H1 (cell line): Measurements from ENCODE around the gene DFFA. TPM values are rescaled to one million over a fixed set of nuclear protein-coding genes. Genes with fewer than 3 reads are reported as not detected.

Experiments
- CTCF ChIA-PET: fragments of 300-600 bp; sonication (Branson Sonifier 250); formaldehyde crosslinking; loops from one replicate; lab custom pipeline; 2021; ENCODE audit not compliant: partially characterized antibody; lab: Charles Lee
- POLR2A ChIA-PET: fragments of 300-600 bp; sonication (Branson Sonifier 250); formaldehyde crosslinking; loops from one replicate; lab custom pipeline; 2021; ENCODE audit warnings: inconsistent platforms; ENCODE audit not compliant: partially characterized antibody; lab: Charles Lee
- DNase-seq, 2 experiments: peaks; one replicate each; pipeline versions ENCODE4 v3.0.0 to v3.0.0-alpha.2; 2010 to 2022; ENCODE audit warnings: low spot score in 2 of 2, low read depth in 1 of 2, mixed read lengths in 1 of 2
- FAIRE-seq: peaks from 2 replicates; lab custom pipeline; 2011; peaks lifted over from hg19 to GRCh38; lab: Jason Lieb, UNC
- H2AFZ ChIP-seq: 2 replicates; pipeline ENCODE4 v1.8.1; 2012; ENCODE audit warnings: low read length, inconsistent platforms
- H2AK5ac ChIP-seq: 2 replicates; pipeline ENCODE4 v1.6.1; 2013; ENCODE audit warnings: low read depth, low read length
- H2BK120ac ChIP-seq: replicated peaks from 2 replicates; pipeline ENCODE3; 2013; ENCODE audit warnings: low read depth, low read length, inconsistent platforms
- H2BK12ac ChIP-seq: 2 replicates; pipeline ENCODE4 v1.6.1; 2013; ENCODE audit warnings: low read depth, low read length
- H2BK15ac ChIP-seq: 2 replicates; pipeline ENCODE4 v1.6.1; 2013; ENCODE audit warnings: low read length
- H2BK20ac ChIP-seq: 2 replicates; pipeline ENCODE4 v1.6.1; 2013; ENCODE audit warnings: low read length
- H2BK5ac ChIP-seq: 2 replicates; pipeline ENCODE4 v1.6.1; 2013; ENCODE audit warnings: low read depth, low read length
- H3K14ac ChIP-seq: 2 replicates; pipeline ENCODE4 v1.6.1; 2013; ENCODE audit warnings: inconsistent platforms; ENCODE audit not compliant: insufficient read length
- H3K18ac ChIP-seq: 2 replicates; pipeline ENCODE4 v1.6.1; 2013; ENCODE audit warnings: low read length; ENCODE audit errors: extremely low read depth
- H3K23ac ChIP-seq: 2 replicates; pipeline ENCODE4 v1.6.1; 2013; ENCODE audit warnings: inconsistent platforms; ENCODE audit not compliant: insufficient read length
- H3K23me2 ChIP-seq: 2 replicates; pipeline ENCODE4 v1.6.1; 2013; ENCODE audit warnings: low read depth, low read length
- H3K27ac ChIP-seq: 2 replicates; pipeline ENCODE4 v1.6.1; 2011; ENCODE audit warnings: low read depth, low read length, inconsistent platforms
- H3K27me3 ChIP-seq, 4 experiments: replicated peaks in 1 of 4; 1 replicate in 1 of 4; 2 replicates in 3 of 4; pipeline versions ENCODE4 v1.6.1 to v1.8.1; 2011 to 2013; ENCODE audit warnings: low read length in 3 of 4, mild to moderate bottlenecking in 3 of 4, inconsistent platforms in 2 of 4, mixed read lengths in 2 of 4, moderate library complexity in 1 of 4; ENCODE audit not compliant: control insufficient read depth in 3 of 4, insufficient read depth in 3 of 4; ENCODE audit errors: extremely low read depth in 1 of 4
- H3K36me3 ChIP-seq, 4 experiments: 2 replicates each; pipeline versions ENCODE4 v1.6.1 to v1.8.1; 2011 to 2013; ENCODE audit warnings: mild to moderate bottlenecking in 4 of 4, low read length in 3 of 4, moderate library complexity in 2 of 4, control low read depth in 1 of 4, inconsistent platforms in 1 of 4; ENCODE audit not compliant: insufficient read depth in 4 of 4, control insufficient read depth in 2 of 4
- H3K4ac ChIP-seq: replicated peaks from 2 replicates; pipeline ENCODE3; 2013; ENCODE audit warnings: low read length, low read depth, mixed read lengths, inconsistent platforms; ENCODE audit not compliant: insufficient read length
- H3K4me1 ChIP-seq, 4 experiments: replicated peaks in 1 of 4; 1 replicate in 1 of 4; 2 replicates in 3 of 4; pipeline versions ENCODE4 v1.6.1 to v1.8.1; 2011 to 2013; ENCODE audit warnings: low read length in 3 of 4, inconsistent platforms in 2 of 4, mixed read lengths in 1 of 4; ENCODE audit not compliant: insufficient read depth in 4 of 4, control insufficient read depth in 3 of 4
- H3K4me2 ChIP-seq, 2 experiments: 2 replicates each; pipeline versions ENCODE4 v1.6.1 to v1.8.1; 2011 to 2013; ENCODE audit warnings: low read depth in 2 of 2, low read length in 2 of 2, control low read depth in 1 of 2, inconsistent platforms in 1 of 2, mild to moderate bottlenecking in 1 of 2; ENCODE audit not compliant: insufficient read depth in 1 of 2
- H3K4me3 ChIP-seq, 4 experiments: fragments of 200-600, 300-600 bp in 1 of 4; sonication (generic), shearing (Covaris generic), sonication (Bioruptor Twin) in 1 of 4; 2 replicates each; pipeline versions ENCODE4 v1.5.1 to v1.8.1; 2011 to 2016; ENCODE audit warnings: low read length in 4 of 4, low read depth in 3 of 4, control low read depth in 2 of 4, inconsistent platforms in 2 of 4, mild to moderate bottlenecking in 2 of 4, mixed read lengths in 1 of 4, moderate library complexity in 1 of 4; ENCODE audit not compliant: insufficient read depth in 2 of 4; ENCODE audit errors: extremely low read depth in 1 of 4
- H3K56ac ChIP-seq: replicated peaks from 2 replicates; pipeline ENCODE3; 2013; ENCODE audit warnings: low read depth, mild to moderate bottlenecking, mixed read lengths, low read length, inconsistent platforms; ENCODE audit not compliant: insufficient read length
- H3K79me1 ChIP-seq: 2 replicates; pipeline ENCODE4 v1.6.1; 2013; ENCODE audit warnings: low read depth, low read length, control low read depth
- H3K79me2 ChIP-seq, 2 experiments: 2 replicates each; pipeline versions ENCODE4 v1.6.1 to v1.8.1; 2012 to 2013; ENCODE audit warnings: low read length in 2 of 2, mild to moderate bottlenecking in 2 of 2, inconsistent platforms in 1 of 2; ENCODE audit not compliant: insufficient read depth in 2 of 2, control insufficient read depth in 1 of 2
- H3K9ac ChIP-seq, 4 experiments: replicated peaks in 1 of 4; 1 replicate in 1 of 4; 2 replicates in 3 of 4; pipeline versions ENCODE4 v1.6.1 to v1.8.1; 2011 to 2013; ENCODE audit warnings: low read depth in 3 of 4, low read length in 3 of 4, control low read depth in 2 of 4, mild to moderate bottlenecking in 2 of 4, moderate library complexity in 2 of 4, inconsistent platforms in 1 of 4; ENCODE audit errors: extremely low read depth in 1 of 4
- H3K9me3 ChIP-seq, 2 experiments: 2 replicates each; pipeline versions ENCODE4 v1.6.1 to v1.8.1; 2012 to 2013; ENCODE audit warnings: mild to moderate bottlenecking in 2 of 2, moderate library complexity in 2 of 2, control low read depth in 1 of 2, inconsistent platforms in 1 of 2, low read depth in 1 of 2, low read length in 1 of 2, mixed read lengths in 1 of 2; ENCODE audit not compliant: insufficient read depth in 2 of 2
- H4K20me1 ChIP-seq, 2 experiments: replicated peaks in 1 of 2; 2 replicates each; pipeline versions ENCODE3 to v1.8.1; 2011 to 2013; ENCODE audit warnings: inconsistent platforms in 2 of 2, low read length in 2 of 2, mild to moderate bottlenecking in 1 of 2; ENCODE audit not compliant: insufficient read depth in 2 of 2, control insufficient read depth in 1 of 2
- H4K5ac ChIP-seq: 2 replicates; pipeline ENCODE4 v1.6.1; 2013; ENCODE audit warnings: low read length, low read depth, mixed read lengths, inconsistent platforms; ENCODE audit not compliant: insufficient read length
- H4K8ac ChIP-seq: 2 replicates; pipeline ENCODE4 v1.8.0; 2013; ENCODE audit warnings: mild to moderate bottlenecking, moderate library complexity, low read length, inconsistent platforms; ENCODE audit not compliant: insufficient read depth; ENCODE audit errors: extremely low read depth
- H4K91ac ChIP-seq: replicated peaks from 2 replicates; pipeline ENCODE3; 2013; ENCODE audit warnings: low read length, mixed read lengths, inconsistent platforms; ENCODE audit not compliant: insufficient read length
- BACH1 ChIP-seq: IDR thresholded peaks from 2 replicates; pipeline ENCODE4 v1.6.1; 2012; ENCODE audit warnings: low read length, improper control_type of control experiment
- CTBP2 ChIP-seq: IDR thresholded peaks from 2 replicates; pipeline ENCODE4 v1.7.0; 2011; ENCODE audit warnings: borderline replicate concordance, mild to moderate bottlenecking, moderate library complexity, mixed read lengths, low read length; ENCODE audit not compliant: insufficient read depth, insufficient read length
- KDM1A ChIP-seq: fragments of 200-600, 300-600 bp; sonication (generic); IDR thresholded peaks from 2 replicates; pipeline ENCODE4 v1.7.1; 2016; ENCODE audit warnings: mild to moderate bottlenecking, low read length, borderline replicate concordance
- POLR2A ChIP-seq, 2 experiments: IDR thresholded peaks; 1 replicate in 1 of 2; 2 replicates in 1 of 2; pipeline ENCODE4 v1.6.1; 2011; ENCODE audit warnings: low read depth in 2 of 2, low read length in 2 of 2, mild to moderate bottlenecking in 2 of 2; ENCODE audit errors: control extremely low read depth in 1 of 2
- RFX5 ChIP-seq: IDR thresholded peaks from 2 replicates; pipeline ENCODE4 v1.6.1; 2011; ENCODE audit warnings: low read depth, low read length, improper control_type of control experiment, borderline replicate concordance
- TEAD4 ChIP-seq: IDR thresholded peaks from 2 replicates; pipeline ENCODE4 v1.6.1; 2012; ENCODE audit warnings: low read depth, low read length, inconsistent platforms, mixed read lengths
- WGBS, 2 experiments: shearing (Covaris generic) in 1 of 2; methylation state at CpG; one replicate each; pipeline versions ENCODE4 v1.1.6 to v1.1.7; 2013 to 2015; ENCODE audit warnings: low lambda C conversion rate in 2 of 2, mixed read lengths in 2 of 2, inconsistent platforms in 1 of 2, low coverage in 1 of 2, missing lambda C conversion rate in 1 of 2; ENCODE audit not compliant: insufficient replicate concordance in 2 of 2, insufficient coverage in 1 of 2, insufficient read length in 1 of 2; ENCODE audit errors: extremely low coverage in 1 of 2, missing lambda C conversion rate in 1 of 2; 5-methylcytosine and 5-hydroxymethylcytosine counted together
- polyA plus RNA-seq, 7 experiments: library from polyadenylated mRNA; depleted of rRNA in 3 of 7; stranded (reverse) in 5 of 7; unstranded in 2 of 7; fragments of >200 nt in 5 of 7; fragments of 200-250 nt in 2 of 7; gene quantifications; 1 replicate in 5 of 7; 2 replicates in 1 of 7; 4 replicates in 1 of 7; pipeline versions ENCODE4 v1.2.1 to v1.2.3, GENCODE V29; 2011 to 2013; ENCODE audit warnings: missing spikeins in 2 of 7, mixed read lengths in 2 of 7
- total RNA-seq: library from RNA; stranded (reverse); fragmentation: NEBNext Ultra II Directional; extraction: Animal tissue kit (Norgen Biotek cat#: 25700); gene quantifications from 2 replicates; pipeline ENCODE4 v1.2.1, GENCODE V29; 2021

DFFA gene
- total and polyA plus RNA-seq, 2 of the 8 experiments (the other 6 are each of a cell fraction or from before 2014, with no cell fraction given), result 34.3 to 79.9 TPM

GRCh38 chr1:10471411-10472219 is 714 bp downstream of the DFFA start:
- ChIA-PET CTCF (interaction anchor here (1.2 to 1.3 kb wide), 2 partner anchors 22 to 43 kb away, joined by 4 to 5 read pairs; no protein-coding TSS in a partner anchor), POLR2A (interaction anchor here (0.6 to 5.1 kb wide), 10 partner anchors 9 to 138 kb away, joined by 3 to 67 read pairs (median 4); partner anchors contain the start of gene CENPS)
- Histone ChIP-seq H2AFZ (peak overlapping the region; percentile 22; the same call in 1 of the 2 replicates), H3K18ac (peak overlapping the region; percentile 97), H2BK12ac (no peak overlapping the region; the same call in 1 of the 2 replicates), H3K56ac (no peak overlapping the region), H3K14ac (no peak overlapping the region), H3K23ac (no peak overlapping the region), H3K36me3 (peaks cover 5 to 28% (median 23%) of the 10 kb centered on the region in 4 experiments), H3K79me1 (peaks cover 5% of the 10 kb centered on the region; the same call in 1 of the 2 replicates), H3K4me2 (peak overlapping the region; percentile 80 to 82), H4K8ac (peak overlapping the region; percentile 83), H3K23me2 (peaks cover 9% of the 10 kb centered on the region), H3K4me3 (peak overlapping the region; percentile 77 to 91 (median 87)), H3K4ac (peak overlapping the region; percentile 39), H2BK120ac (no peak overlapping the region), H3K27me3 (no peaks in the 10 kb centered on the region), H3K4me1 (no peaks in the 10 kb centered on the region; a peak in 3 of 7 replicates), H4K91ac (peak overlapping the region; percentile 17), H3K79me2 (peaks cover 4 to 28% of the 10 kb centered on the region in 2 experiments; a peak in 3 of 4 replicates), H3K9me3 (no peaks in the 10 kb centered on the region), H2BK20ac (no peak overlapping the region), H4K5ac (peak overlapping the region; percentile 57), H2BK5ac (peak overlapping the region; percentile 77), H4K20me1 (peaks cover 2 to 7% of the 10 kb centered on the region in 2 experiments), H2AK5ac (no peak overlapping the region), H2BK15ac (no peak overlapping the region), H3K9ac (peak overlapping the region; percentile 59 to 75 (median 70)), H3K27ac (no peak overlapping the region)
- peak in 1 of 2 experiments; percentile 58 for DNase-seq
- TF ChIP-seq KDM1A (peak; percentile 96), RFX5 (no peak), BACH1 (no peak), TEAD4 (no peak), POLR2A (IDR thresholded peaks at IDR 0.05; ENCODE audit: control extremely low read depth in 1 of 2, low read depth in 2 of 2, low read length in 2 of 2) (peak; percentile 13 to 69; a peak in 2 of 3 replicates), CTBP2 (no peak)
- FAIRE-seq, result no peak
- 7% methylated on average over 23 of the region's 23 CpGs; no CpG with 5 or more reads in 1 of the 2 experiments for WGBS, 2 experiments
